Measurements from ENCODE around the gene ATP13A4.

- no peak for TF ChIP-seq CTCF (IDR thresholded peaks at IDR 0.05)
- TF ChIP-seq POLR2A (IDR thresholded peaks at IDR 0.05; ENCODE audit: low read depth), result no peak
- TF ChIP-seq EP300 (IDR thresholded peaks at IDR 0.05), result no peak
These were observed 44.5 kb downstream of the ATP13A4 start for GRCh38 chr3:193510154-193510553.
